GM18498 (cell line): ENCODE measurements around the gene TREML2.
"Not testable (repeated sequence)": the region's sequence is repeated elsewhere in the genome, so short reads cannot be mapped to it uniquely, and the experiment has no call there.

ENCODE experiments used
- ATAC-seq: cut with Tn5 transposase; IDR thresholded peaks from one replicate; pipeline ENCODE4 v1.9.1; 2021; ENCODE audit warnings: mild to moderate bottlenecking, moderate library complexity; ENCODE audit not compliant: unreplicated experiment

The TREML2 gene

DNA sequence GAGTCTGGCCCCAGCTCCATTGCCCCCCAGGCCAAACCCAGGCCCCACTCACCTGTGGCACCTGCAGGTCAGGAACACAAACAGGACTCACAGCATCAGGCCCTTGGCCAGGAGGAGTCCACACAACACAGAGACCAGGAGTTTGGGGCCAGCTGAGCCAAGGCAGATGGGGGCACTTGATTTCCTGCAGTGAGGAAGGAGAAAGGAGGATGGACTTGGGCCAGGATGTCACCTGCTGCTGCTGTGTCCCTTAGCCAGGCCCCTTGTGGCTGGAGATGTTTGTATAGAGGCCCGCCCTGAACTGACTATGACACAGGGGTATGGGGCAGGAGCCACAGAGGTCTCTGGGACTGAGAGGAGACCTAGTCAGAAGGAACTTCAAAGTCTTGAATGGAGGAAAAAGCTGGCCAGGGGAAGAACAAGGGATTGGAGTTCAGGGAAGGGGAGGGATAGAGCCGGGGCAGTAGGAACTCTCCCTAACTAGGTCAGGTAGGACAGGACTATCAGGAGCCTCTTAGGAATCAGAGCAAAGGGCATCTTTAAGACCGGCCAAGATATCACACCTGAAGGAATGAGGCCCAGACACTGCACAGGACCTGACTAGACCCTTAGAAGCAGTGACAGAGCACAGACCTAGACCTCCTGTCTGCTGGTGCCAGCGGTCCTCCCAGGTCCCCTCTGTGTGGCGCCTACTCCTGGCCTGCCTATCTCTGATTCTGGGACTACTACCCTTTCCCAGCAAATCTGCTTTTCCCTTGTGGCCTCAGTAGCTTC is 8.8 kb upstream of the TREML2 start:
- ATAC-seq: no peak

GRCh38 chr6:41208439-41209106 is 7.6 kb upstream of the TREML2 start:
- ATAC-seq: no peak

DNA sequence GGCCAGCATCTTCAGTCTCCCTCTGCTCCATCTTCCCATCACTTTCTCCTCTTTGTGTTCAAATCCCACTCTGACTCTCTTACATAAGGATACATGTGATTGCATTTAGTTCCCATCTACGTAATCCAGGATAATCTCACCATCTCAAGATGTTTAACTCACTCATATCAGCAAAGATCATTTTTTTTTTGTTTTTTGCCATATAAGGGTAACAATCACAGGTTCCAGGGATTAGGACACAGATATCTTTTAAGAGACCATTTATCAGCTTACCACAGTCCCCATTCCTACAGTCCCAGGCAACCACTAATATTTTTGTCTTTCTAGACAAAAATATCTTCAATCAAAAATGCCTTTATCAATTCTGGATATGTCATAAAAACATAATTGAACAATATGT is 3.2 kb upstream of the TREML2 start:
- ATAC-seq: no peak

DNA sequence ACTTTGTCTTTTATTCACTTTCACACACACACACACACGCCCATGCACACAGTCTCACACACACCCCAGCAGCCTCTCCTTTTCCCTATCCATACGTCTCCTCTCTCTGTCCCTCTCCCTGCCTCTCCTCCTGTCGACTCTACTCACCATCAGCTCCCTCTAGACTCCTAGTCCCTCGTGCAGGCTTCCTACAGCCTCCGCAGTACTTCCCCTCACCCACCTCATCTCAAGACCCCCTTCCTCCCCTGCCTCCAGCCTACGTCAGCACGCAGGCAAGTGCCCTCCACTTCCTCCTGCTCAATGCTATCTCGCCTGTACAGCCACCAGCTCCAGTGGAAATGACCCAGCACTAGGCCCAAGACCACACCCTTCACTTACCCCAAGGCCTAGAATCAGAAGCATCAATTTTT is 820 bp upstream of the TREML2 start:
- no peak for ATAC-seq

DNA sequence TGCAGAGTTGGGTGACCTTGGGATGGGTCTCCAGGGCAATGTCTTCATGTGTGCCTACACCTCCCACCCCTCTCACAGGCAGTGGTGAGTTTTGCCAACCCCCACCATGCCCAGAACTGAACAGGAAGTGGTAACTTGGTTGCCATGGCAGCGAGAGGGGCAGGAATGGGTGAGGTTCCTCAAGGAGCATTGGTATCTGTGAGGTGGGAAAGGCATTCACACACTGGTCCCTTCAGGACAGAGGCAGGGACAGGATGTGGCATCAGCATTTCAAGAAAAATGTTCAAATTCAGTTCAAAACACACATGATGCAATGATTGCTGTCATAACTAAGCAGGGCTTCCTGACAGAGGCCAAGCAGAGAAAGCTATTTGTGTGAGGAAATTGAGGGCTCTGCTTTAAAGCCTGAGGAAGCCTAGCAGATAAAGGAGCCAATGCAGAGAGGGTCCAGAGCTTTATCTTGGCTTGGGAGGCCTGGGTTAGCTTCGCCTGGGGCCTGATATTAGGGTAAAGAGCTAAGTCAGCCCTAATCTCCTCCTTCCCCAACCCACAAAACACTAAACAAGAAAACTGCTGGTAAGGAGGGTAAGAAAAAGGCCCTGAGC is 551 bp downstream of the TREML2 start:
- peak; percentile 42 for ATAC-seq

DNA sequence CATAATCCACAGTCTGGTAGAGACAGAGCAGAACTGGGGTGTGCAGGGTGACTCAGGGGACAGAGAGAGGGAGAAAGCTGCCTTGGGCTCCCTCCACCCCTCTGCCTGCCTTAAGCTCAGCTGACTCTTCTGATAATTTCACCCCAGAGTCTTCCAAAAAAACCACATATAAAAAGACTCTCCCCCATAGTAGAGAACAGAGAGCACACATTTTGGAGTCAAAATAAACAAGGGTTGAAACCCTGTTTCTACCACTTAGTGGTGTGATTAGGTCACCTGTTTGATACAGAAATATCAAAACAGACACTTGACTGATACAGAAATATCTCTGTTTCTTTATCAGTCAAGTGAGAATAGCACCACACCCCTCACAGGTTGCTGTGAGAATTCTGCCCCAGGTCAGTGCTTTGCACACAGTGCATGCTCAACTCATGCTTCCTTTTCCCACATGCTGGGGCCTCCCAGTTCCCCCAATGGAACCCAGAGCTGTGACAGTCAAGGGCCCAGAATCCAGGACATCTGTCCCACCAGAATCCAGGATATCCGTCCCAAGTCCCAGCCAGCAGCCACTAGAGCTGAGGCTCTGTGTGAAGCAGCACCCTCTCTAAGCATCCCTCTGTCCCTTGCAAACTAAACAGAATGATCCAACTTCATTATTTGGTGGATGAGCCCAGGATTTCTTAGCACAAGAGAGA is 1.2 kb downstream of the TREML2 start:
- peak; percentile 60 for ATAC-seq

DNA sequence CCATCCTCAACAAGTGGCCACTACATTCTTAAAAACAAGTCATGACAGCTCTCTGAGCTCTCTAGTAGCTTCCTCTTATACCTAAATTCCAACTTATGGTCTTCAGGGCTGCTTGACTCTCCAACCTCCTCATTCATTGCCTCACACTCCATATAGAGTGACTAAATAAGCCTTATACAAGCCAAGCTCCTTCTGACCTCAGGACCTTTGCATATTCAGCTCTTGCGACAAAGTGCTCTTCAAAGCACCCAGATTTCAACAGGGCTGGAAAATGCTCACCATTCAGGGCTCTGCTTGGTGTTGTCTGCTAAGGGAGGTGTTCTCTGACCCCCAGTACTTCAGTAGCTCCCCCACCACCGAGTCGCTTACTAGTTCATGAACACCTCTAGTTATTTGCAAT is 3.7 kb downstream of the TREML2 start:
- no peak for ATAC-seq

DNA sequence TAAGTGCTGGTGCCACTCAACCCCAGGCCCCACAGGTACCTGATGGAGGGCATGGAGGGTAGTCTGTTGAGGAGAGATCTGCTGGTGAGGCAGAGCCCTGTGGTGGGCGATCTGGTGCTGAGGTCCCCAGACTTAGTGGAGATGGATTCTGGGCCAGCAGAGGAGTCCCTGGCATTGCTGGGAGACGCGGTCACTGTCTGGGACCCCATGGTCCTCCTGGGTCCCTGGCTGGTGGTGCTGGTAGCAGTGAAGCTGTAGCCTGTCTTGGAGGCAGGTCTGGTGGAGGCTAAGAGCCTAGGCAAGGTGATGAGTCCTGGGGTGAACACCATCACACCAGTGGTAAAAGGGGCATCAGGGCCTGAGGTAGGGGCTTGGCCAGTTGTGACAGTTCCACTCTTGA is 6.6 kb downstream of the TREML2 start:
- ATAC-seq: no peak

- ATAC-seq: no peak
Observed at GRCh38 chr6:41193884-41194283, 7.1 kb downstream of the TREML2 start.

DNA sequence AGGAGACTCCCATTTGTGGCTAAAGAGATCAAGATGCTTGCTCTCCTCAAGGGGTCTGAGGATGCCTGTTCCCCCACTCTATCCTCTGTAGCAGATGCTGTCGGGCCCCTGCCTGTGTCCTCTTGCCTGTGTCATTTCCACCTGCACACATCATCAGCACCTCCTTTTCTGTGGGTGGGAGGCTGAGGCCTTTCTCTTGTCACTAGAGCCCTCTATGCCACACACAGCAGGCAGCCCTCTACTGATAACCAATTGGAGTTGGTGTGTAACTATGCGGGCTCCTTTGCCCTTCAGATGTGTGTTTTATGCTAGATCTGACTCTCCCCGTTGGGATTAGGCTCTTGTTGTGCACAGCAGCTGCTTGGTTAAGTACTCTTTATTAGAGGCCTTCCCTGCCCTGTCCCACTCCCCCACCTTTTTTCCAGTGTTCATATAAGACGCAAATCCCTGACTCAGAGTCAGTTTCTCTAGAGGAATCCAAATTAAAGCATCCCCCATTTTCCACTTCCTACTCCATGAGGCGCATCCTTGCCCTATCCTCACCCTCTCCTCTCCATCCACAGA is 7.7 kb downstream of the TREML2 start:
- no peak for ATAC-seq

- ATAC-seq: no peak
Observed at GRCh38 chr6:41191569-41191968, 9.4 kb downstream of the TREML2 start.

DNA sequence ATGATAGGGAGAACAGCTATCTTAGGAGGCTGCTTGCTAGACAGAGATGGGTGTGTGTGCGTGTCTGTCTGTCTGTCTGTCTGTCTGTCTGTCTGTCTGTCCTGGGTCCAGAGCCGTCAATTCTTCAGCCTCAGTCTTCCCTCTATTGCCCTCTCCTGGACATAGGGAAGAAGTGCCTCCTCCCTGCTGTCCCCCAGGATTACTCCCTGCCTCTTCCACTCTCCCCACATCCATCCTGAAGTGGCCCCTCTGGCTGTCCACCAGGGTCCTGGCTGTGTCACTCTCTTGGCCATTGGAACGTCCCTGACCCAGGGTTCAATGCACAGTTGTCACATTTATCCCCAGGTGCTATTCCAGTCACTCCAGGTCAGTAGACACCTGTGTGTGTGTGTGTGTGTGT is 10.2 kb downstream of the TREML2 start:
- no peak for ATAC-seq

GRCh38 chr6:41189967-41190366 is 11.0 kb downstream of the TREML2 start:
- no peak for ATAC-seq

- not testable (repeated sequence) for ATAC-seq
Observed at GRCh38 chr6:41189046-41189445, 11.9 kb downstream of the TREML2 start.

GRCh38 chr6:41187924-41188886 is 12.7 kb downstream of the TREML2 start:
- ATAC-seq: no peak

DNA sequence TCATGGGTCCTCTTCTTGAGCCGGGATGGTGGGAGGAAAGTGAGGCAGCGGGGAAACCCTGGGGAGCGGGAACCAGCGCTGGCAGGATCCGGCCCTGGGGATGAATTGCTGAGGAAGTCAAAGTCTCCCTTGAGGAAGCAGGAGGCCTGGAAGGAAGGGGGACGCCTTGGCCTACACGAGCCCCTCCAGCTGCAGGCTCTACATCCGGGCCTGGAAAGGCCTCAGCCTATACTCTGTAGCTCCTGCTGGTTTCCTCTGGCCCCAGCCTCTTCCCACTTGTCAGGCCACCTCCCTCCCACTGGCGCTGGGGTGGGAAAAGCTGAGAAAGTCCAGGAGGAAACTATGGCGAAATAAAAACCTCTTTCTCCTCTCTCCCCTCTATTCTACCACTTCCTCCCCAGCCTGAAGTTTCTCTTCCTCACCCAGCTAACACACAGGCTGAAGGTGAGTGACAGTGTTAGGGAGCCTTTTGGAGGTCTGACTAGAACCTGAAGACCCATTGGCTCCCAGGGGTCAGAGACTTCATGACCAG is 14.9 kb downstream of the TREML2 start:
- ATAC-seq: no peak

- ATAC-seq: no peak
Observed at GRCh38 chr6:41184761-41185160, 16.2 kb downstream of the TREML2 start.

GRCh38 chr6:41182069-41183034 is 18.6 kb downstream of the TREML2 start:
- peak; percentile 76 for ATAC-seq

DNA sequence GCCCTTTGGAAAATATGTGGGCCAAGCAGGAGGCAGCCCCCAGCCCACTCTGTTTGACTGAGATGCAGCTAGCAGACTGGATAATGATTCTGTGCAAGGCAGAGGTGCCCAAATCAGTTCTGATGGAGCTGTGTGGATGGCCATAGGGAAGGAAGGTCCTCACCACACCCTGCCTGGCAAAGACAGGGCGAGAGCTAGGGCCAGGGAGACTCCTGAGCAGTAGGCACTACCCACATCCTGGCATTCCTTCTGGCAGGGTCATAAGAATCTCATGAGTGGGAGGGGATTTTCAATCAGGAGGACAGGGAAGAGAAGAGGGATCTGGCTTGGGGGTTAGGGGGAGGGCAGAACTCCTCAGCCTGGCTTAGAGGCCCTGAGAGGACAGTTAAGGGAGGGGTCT is 19.4 kb downstream of the TREML2 start:
- no peak for ATAC-seq
